ENCODE results near the gene OSGIN1. TPM values are rescaled to one million over a fixed set of nuclear protein-coding genes. Genes with fewer than 3 reads are reported as not detected.

OSGIN1 gene
- total and polyA plus RNA-seq, 2 of the 8 experiments (the other 6 are each of a cell fraction or from before 2014, with no cell fraction given), result 0.58 to 0.76 TPM

GRCh38 chr16:83926726-83927397 lies 26.2 kb upstream of the OSGIN1 start (continued):
- no peak for TF ChIP-seq HDAC2 (IDR thresholded peaks at IDR 0.05; ENCODE audit: borderline replicate concordance in 1 of 2, low read depth in 2 of 2, low read length in 2 of 2)
- no peak for TF ChIP-seq RXRA (IDR thresholded peaks at IDR 0.05; ENCODE audit: insufficient read depth, low read depth, low read length)
- peak; percentile 72 for TF ChIP-seq YY1 (IDR thresholded peaks at IDR 0.05; ENCODE audit: low read depth, low read length)
- TF ChIP-seq BCL11A (IDR thresholded peaks at IDR 0.05; ENCODE audit: low read depth in 2 of 2, low read length in 2 of 2), result no peak
- no peak for TF ChIP-seq CHD7 (IDR thresholded peaks at IDR 0.05; ENCODE audit: insufficient replicate concordance, low read length)

Measured in H1 (cell line).